PFSK-1 (cell line): Measurements from ENCODE around the gene CENPU.

Experiments used
- FOXP2 ChIP-seq: optimal IDR thresholded peaks from 2 replicates; pipeline ENCODE3; 2011; ENCODE audit warnings: borderline replicate concordance, control low read depth, inconsistent platforms; ENCODE audit not compliant: insufficient read depth; ENCODE audit errors: extremely low read length, extremely low read depth
- POLR2AphosphoS5 ChIP-seq: IDR thresholded peaks from 2 replicates; pipeline ENCODE4 v1.6.1; 2012; ENCODE audit warnings: low read depth, mild to moderate bottlenecking, control low read depth, low read length, moderate library complexity
- SIN3A ChIP-seq: IDR thresholded peaks from 2 replicates; pipeline ENCODE4 v1.6.1; 2012; ENCODE audit warnings: mild to moderate bottlenecking, low read length, moderate library complexity, borderline replicate concordance; ENCODE audit not compliant: insufficient read depth
- TAF1 ChIP-seq: IDR thresholded peaks from 2 replicates; pipeline ENCODE4 v1.6.1; 2012; ENCODE audit warnings: low read length, control low read depth, borderline replicate concordance; ENCODE audit not compliant: insufficient read depth
- TF ChIP-seq, protein P1 (sequence below), 2 experiments: IDR thresholded peaks; 2 replicates each; pipeline versions ENCODE4 v1.6.1 to v1.8.0; 2011 to 2012; ENCODE audit warnings: low read depth in 2 of 2, low read length in 2 of 2, control low read depth in 1 of 2, inconsistent platforms in 1 of 2, mild to moderate bottlenecking in 1 of 2, moderate library complexity in 1 of 2; ENCODE audit not compliant: insufficient read depth in 1 of 2

The CENPU gene

DNA sequence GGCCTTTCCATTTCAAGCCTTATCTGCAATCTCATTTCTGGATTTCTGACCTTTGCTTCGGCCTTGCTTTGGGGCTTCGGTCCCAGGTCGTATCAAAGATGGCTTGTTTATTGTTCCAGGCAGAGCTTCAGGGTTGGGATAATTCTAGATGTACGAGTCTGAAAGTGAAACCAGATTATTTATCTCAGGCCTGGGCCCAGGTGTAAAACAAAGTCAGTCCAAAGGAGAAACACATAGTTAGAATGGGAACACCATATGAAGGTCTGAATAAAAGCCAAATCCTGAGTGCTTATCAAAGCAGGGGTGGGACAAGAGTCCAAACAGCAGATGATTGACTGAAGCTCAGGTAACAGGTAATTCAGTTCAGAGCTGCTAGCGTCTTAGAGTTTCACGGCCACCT is 67.2 kb downstream of the CENPU start:
- TF ChIP-seq SIN3A (no peak), FOXP2 (no peak), TAF1 (no peak), POLR2AphosphoS5 (no peak)
- TF ChIP-seq, protein P1, sequence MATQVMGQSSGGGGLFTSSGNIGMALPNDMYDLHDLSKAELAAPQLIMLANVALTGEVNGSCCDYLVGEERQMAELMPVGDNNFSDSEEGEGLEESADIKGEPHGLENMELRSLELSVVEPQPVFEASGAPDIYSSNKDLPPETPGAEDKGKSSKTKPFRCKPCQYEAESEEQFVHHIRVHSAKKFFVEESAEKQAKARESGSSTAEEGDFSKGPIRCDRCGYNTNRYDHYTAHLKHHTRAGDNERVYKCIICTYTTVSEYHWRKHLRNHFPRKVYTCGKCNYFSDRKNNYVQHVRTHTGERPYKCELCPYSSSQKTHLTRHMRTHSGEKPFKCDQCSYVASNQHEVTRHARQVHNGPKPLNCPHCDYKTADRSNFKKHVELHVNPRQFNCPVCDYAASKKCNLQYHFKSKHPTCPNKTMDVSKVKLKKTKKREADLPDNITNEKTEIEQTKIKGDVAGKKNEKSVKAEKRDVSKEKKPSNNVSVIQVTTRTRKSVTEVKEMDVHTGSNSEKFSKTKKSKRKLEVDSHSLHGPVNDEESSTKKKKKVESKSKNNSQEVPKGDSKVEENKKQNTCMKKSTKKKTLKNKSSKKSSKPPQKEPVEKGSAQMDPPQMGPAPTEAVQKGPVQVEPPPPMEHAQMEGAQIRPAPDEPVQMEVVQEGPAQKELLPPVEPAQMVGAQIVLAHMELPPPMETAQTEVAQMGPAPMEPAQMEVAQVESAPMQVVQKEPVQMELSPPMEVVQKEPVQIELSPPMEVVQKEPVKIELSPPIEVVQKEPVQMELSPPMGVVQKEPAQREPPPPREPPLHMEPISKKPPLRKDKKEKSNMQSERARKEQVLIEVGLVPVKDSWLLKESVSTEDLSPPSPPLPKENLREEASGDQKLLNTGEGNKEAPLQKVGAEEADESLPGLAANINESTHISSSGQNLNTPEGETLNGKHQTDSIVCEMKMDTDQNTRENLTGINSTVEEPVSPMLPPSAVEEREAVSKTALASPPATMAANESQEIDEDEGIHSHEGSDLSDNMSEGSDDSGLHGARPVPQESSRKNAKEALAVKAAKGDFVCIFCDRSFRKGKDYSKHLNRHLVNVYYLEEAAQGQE (IDR thresholded peaks at IDR 0.05; ENCODE audit: insufficient read depth in 1 of 2, low read depth in 2 of 2, low read length in 2 of 2), result no peak

DNA sequence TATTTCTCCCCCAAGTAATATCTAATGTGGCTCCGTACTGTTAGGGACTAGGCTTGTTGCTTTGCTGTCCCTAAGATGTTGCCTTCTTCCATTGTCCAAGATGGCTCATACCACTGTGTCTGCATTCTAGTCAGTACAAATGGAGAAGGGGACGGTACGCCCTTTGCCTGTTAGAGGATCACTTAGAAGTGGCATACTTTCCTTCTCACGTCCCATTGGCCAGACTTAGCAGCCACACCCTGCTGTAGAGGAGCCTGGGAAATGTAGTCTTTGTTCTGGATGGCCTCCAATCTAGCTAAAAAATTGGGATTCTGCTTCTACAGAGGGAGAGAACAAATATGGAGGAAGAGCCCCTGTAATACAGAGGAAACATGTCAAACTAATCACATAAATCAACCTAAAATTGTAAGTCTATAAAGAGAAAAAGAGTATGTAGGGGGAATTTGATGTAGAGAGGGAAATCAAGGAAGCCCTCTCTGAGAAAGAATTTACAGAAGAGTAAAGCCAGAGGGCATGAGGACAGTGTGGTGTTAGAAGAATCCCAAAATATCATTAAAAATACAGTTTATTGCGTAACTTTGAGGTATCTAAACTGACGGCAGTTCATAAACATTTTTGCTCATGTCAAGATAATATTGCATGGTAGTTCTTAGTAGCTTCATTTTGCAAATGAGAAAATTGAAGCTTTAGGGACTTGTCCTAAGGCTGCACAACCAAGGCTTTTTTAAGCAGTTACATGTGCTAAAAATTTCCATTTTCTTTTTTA is 69.3 kb downstream of the CENPU start:
- TF ChIP-seq, protein P1 (IDR thresholded peaks at IDR 0.05; ENCODE audit: insufficient read depth in 1 of 2, low read depth in 2 of 2, low read length in 2 of 2), result no peak
- no peak for TF ChIP-seq TAF1
- no peak for TF ChIP-seq FOXP2
- TF ChIP-seq POLR2AphosphoS5, result no peak
- no peak for TF ChIP-seq SIN3A

DNA sequence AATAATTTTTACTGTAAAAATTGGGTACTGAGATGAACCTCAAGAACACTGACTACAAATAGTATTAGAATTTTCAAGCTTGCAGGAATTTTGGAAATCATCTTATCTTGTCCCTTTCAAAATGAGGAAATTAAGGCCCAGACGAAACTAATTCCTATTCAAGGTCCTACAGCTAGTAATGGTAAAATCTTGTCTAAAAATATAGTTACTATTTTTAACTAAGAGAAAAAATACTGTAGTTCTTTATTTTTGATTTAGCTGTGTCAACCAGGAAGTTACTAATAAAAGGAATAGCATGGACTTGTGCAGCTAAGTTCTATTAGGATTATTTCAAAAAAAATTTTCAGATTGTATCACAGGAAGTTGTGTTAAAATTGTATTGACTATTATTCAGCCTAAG is 71.7 kb downstream of the CENPU start:
- TF ChIP-seq FOXP2 (no peak), TAF1 (no peak), POLR2AphosphoS5 (no peak), SIN3A (no peak)
- TF ChIP-seq, protein P1 (IDR thresholded peaks at IDR 0.05; ENCODE audit: insufficient read depth in 1 of 2, low read depth in 2 of 2, low read length in 2 of 2), result no peak

DNA sequence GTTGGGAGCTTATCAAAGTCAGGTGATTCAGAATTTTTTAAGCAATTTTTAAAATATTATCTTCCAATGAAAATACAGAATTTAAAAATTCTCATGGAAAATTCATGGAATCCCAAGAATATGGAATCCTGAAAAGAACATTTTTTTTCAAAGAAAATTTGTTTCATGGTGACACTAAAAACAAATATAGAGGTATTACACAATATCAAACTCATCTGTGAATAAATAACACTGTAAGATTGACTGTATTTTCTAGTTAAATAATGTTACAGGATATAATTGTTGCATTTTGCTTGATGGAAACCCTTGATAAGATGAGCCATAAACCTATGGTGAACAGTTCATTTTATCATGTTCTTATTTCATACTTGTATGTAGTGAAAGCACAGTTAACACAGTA is 72.9 kb downstream of the CENPU start:
- TF ChIP-seq FOXP2, result no peak
- TF ChIP-seq TAF1, result no peak
- no peak for TF ChIP-seq POLR2AphosphoS5
- TF ChIP-seq, protein P1 (IDR thresholded peaks at IDR 0.05; ENCODE audit: insufficient read depth in 1 of 2, low read depth in 2 of 2, low read length in 2 of 2), result no peak
- TF ChIP-seq SIN3A, result no peak

DNA sequence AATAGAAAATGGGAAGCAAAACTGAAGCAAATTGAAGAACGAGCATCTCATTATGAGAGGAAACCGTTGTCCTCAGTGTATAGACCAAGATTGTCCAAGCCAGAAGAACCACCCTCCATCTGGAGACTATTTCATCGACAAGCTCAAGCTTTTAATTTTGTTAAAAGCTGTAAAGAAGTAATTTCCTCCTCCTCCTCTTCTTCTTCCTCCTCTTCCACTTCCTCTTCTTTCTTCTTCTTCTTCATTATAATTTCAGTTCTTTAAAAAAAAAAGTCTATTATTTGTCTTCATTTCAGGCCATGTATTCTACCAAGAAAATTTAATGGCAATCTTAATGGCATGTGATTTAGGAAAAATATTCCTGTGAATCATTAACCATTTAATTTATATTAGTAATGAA is 76.8 kb downstream of the CENPU start:
- no peak for TF ChIP-seq POLR2AphosphoS5
- TF ChIP-seq, protein P1 (IDR thresholded peaks at IDR 0.05; ENCODE audit: insufficient read depth in 1 of 2, low read depth in 2 of 2, low read length in 2 of 2), result no peak
- TF ChIP-seq SIN3A, result no peak
- TF ChIP-seq FOXP2, result no peak
- TF ChIP-seq TAF1, result no peak
